Ishikawa (cell line): Measurements from ENCODE around the gene ZMYND8.

Source experiments
- CEBPB ChIP-seq: IDR thresholded peaks from 2 replicates; pipeline ENCODE4 v1.6.1; 2012
- CREB1 ChIP-seq: IDR thresholded peaks from 2 replicates; pipeline ENCODE4 v1.6.1; 2012; ENCODE audit warnings: low read depth
- EGR1 ChIP-seq: IDR thresholded peaks from 2 replicates; pipeline ENCODE4 v1.6.1; 2012
- EP300 ChIP-seq: IDR thresholded peaks from 2 replicates; pipeline ENCODE4 v1.6.1; 2012; ENCODE audit warnings: borderline replicate concordance
- FOXM1 ChIP-seq: IDR thresholded peaks from 2 replicates; pipeline ENCODE4 v1.6.1; 2012; ENCODE audit warnings: low read depth, borderline replicate concordance
- NFIC ChIP-seq: IDR thresholded peaks from 2 replicates; pipeline ENCODE4 v1.6.1; 2012
- RAD21 ChIP-seq: IDR thresholded peaks from 2 replicates; pipeline ENCODE4 v1.6.1; 2012; ENCODE audit warnings: low read depth
- TAF1 ChIP-seq: IDR thresholded peaks from 2 replicates; pipeline ENCODE4 v1.6.1; 2012; ENCODE audit warnings: low read depth, mild to moderate bottlenecking
- TCF12 ChIP-seq: IDR thresholded peaks from 2 replicates; pipeline ENCODE4 v1.6.1; 2012; ENCODE audit warnings: low read depth
- TEAD4 ChIP-seq: IDR thresholded peaks from 2 replicates; pipeline ENCODE4 v1.6.1; 2012
- USF1 ChIP-seq: IDR thresholded peaks from 2 replicates; pipeline ENCODE4 v1.6.1; 2012
- YY1 ChIP-seq: IDR thresholded peaks from 2 replicates; pipeline ENCODE4 v1.6.1; 2012; ENCODE audit warnings: low read depth
- ZBTB7A ChIP-seq: IDR thresholded peaks from 2 replicates; pipeline ENCODE4 v1.6.1; 2012; ENCODE audit warnings: low read depth
- TF ChIP-seq, protein P1 (sequence below): IDR thresholded peaks from 2 replicates; pipeline ENCODE4 v1.6.1; 2012
- TF ChIP-seq, protein P2 (sequence below): IDR thresholded peaks from 2 replicates; pipeline ENCODE4 v1.6.1; 2012; ENCODE audit warnings: low read depth, mild to moderate bottlenecking

The ZMYND8 gene

DNA sequence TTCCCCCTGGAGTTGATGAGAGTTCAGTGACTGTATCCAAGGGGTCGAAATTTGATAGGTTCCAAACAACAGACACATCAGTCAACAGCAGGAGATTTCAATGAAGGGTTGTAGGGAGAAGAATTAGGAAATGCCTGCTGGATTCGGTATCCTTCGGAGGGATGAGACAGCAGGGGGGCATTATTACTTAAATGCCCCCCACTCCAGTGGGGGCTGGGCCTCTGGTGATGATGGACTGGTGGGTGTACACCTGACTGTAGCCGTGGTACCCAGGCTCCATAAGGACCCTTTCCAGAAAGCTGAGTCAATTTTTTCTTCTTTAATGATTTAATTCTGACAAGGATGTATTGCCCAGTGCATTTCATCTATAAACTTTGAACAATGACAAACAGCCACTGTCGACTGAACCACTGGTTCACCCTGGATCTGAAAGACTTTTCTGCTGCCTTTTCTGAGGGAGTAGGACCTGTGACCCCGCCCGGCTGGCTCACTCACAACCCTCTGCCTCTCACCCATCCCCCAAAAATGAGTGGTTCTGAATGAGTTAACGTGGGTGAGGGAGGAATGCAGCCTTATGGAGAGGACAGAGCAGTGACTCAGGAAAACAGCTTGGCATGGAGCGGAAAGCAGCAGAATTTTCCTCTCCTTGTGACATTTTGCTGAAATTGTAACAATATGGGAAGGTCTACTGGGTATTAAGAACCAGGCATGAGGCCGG lies 41.0 kb downstream of the ZMYND8 start:
- TF ChIP-seq YY1 (no peak), NFIC (no peak), CEBPB (no peak), TAF1 (no peak), CREB1 (no peak), RAD21 (no peak)

DNA sequence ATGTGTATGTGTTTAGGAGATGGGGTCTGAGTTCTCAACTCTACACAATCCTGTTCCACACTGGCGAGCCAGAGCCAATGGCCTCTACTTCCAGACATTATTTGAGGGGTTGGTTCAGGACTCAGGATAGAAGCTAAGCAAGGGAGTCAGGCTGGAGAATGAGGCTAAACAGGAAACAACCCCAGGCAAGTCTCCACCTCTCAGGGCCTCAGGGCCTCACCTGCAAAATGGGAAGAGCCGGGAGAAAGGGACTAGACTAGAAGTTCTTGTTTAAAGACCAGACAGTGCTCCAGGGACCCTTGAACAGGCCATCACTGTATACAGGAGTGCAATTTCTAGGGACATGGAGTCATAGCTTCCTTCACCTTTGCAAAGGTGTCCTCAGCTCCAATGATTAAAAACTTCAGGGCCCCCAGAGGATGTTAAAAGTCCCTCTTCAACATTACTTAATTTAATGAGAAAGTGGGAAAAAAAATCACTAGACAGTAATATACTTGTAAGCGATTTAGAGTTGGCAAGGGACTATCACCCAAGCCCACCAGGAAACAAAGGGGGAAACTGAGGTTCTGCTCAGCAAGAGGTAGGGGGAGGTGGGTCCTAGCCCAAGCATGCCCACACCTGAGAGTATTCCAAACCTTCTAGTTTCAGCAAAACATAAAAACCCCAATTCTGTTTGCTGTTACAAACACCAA lies 41.7 kb downstream of the ZMYND8 start:
- TF ChIP-seq CEBPB = no peak
- TF ChIP-seq ZBTB7A = no peak
- no peak for TF ChIP-seq EGR1
- no peak for TF ChIP-seq EP300
- TF ChIP-seq TAF1 = no peak
- no peak for TF ChIP-seq TEAD4
- TF ChIP-seq CREB1 = no peak
- TF ChIP-seq, protein P1, sequence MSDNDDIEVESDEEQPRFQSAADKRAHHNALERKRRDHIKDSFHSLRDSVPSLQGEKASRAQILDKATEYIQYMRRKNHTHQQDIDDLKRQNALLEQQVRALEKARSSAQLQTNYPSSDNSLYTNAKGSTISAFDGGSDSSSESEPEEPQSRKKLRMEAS = no peak
- TF ChIP-seq YY1 = no peak
- TF ChIP-seq USF1 = no peak
- no peak for TF ChIP-seq TCF12
- TF ChIP-seq RAD21 = no peak

GRCh38 chr20:47311967-47312681 lies 44.4 kb downstream of the ZMYND8 start:
- TF ChIP-seq NFIC (no peak), RAD21 (no peak), TCF12 (no peak), CEBPB (no peak), EP300 (no peak), YY1 (no peak), EGR1 (no peak), ZBTB7A (no peak), TEAD4 (no peak), USF1 (no peak), CREB1 (no peak), TAF1 (no peak)

DNA sequence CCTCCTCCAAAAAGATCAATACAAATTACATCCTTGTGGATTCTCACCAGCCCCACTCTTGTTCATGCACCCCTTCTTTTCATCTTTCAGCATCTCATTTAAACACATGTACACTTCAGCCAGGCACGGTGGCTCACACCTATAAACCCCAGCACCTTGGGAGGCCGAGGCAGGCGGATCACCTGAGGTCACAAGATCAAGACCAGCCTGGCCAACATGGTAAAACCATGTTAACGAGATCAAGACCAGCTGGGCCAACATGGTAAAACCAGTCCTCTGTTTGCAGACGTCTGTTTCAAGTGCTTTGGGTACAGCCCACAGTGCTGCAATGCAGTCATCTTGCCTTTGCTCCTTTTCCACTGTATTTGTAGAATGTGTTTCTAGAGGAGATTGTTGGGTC lies 45.3 kb downstream of the ZMYND8 start:
- TF ChIP-seq CEBPB (no peak), USF1 (no peak), YY1 (no peak), FOXM1 (no peak), RAD21 (no peak), TAF1 (no peak), TEAD4 (no peak), EGR1 (no peak), EP300 (no peak), CREB1 (no peak)
- TF ChIP-seq, protein P2, sequence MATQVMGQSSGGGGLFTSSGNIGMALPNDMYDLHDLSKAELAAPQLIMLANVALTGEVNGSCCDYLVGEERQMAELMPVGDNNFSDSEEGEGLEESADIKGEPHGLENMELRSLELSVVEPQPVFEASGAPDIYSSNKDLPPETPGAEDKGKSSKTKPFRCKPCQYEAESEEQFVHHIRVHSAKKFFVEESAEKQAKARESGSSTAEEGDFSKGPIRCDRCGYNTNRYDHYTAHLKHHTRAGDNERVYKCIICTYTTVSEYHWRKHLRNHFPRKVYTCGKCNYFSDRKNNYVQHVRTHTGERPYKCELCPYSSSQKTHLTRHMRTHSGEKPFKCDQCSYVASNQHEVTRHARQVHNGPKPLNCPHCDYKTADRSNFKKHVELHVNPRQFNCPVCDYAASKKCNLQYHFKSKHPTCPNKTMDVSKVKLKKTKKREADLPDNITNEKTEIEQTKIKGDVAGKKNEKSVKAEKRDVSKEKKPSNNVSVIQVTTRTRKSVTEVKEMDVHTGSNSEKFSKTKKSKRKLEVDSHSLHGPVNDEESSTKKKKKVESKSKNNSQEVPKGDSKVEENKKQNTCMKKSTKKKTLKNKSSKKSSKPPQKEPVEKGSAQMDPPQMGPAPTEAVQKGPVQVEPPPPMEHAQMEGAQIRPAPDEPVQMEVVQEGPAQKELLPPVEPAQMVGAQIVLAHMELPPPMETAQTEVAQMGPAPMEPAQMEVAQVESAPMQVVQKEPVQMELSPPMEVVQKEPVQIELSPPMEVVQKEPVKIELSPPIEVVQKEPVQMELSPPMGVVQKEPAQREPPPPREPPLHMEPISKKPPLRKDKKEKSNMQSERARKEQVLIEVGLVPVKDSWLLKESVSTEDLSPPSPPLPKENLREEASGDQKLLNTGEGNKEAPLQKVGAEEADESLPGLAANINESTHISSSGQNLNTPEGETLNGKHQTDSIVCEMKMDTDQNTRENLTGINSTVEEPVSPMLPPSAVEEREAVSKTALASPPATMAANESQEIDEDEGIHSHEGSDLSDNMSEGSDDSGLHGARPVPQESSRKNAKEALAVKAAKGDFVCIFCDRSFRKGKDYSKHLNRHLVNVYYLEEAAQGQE = no peak
- TF ChIP-seq, protein P1 = no peak

DNA sequence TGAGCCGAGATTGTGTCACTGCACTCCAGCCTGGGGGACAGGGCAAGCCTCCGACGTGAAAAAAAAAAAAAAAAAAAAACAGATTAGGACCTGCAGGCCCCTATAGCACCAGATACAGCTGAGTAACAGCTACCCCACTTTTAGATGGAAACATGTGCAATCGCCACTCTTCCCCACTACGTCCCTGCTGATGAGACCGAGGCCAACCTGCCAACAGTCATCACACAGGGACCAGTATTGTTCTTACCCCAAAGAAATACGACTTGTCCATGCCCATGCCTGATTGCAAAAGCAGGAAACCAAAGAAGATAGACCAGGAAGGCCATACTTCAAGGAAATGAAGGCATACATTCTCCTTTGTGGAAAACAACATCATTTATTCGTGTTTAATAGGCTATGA lies 45.8 kb downstream of the ZMYND8 start:
- TF ChIP-seq, protein P1 = no peak
- TF ChIP-seq TAF1 (no peak), ZBTB7A (no peak), EGR1 (no peak), CREB1 (no peak), CEBPB (no peak), YY1 (no peak), NFIC (no peak), FOXM1 (no peak), TEAD4 (no peak), TCF12 (no peak)
- TF ChIP-seq, protein P2 = no peak
